IMR-90 (cell line): Measurements from ENCODE around the gene MRC1. TPM values are rescaled to one million over a fixed set of nuclear protein-coding genes. Genes with fewer than 3 reads are reported as not detected.

Experiments used
- ATAC-seq: fragments of 200-7000 bp; cut with Tn5 transposase; 2 replicates; pipeline ENCODE4 v1.9.1; 2020; ENCODE audit warnings: low read depth, mild to moderate bottlenecking, moderate library complexity
- BruUV-seq: library from RNA; stranded (reverse); fragments of 400-500 nt; replicated peaks from 2 replicates; lab custom pipeline; 2021; lab: Mats Ljungman, UMichigan
- CTCF ChIA-PET: fragments of 300-600 bp; formaldehyde crosslinking; extraction: SDS; loops from one replicate; lab custom pipeline; 2021; ENCODE audit warnings: antibody characterized with exemption; lab: Yijun Ruan, JAX
- POLR2A ChIA-PET: fragments of 300-600 bp; sonication (Branson Sonifier 250); formaldehyde crosslinking; loops from one replicate; lab custom pipeline; 2022; ENCODE audit warnings: antibody characterized with exemption; ENCODE audit not compliant: unreplicated experiment; lab: Charles Lee
- DNase-seq: peaks from one replicate; pipeline ENCODE4 v3.0.0; 2013
- H2AFZ ChIP-seq: replicated peaks from 2 replicates; pipeline ENCODE3; 2013; ENCODE audit warnings: low read length, mild to moderate bottlenecking; ENCODE audit not compliant: poor library complexity
- H2AK5ac ChIP-seq: 2 replicates; pipeline ENCODE4 v1.6.1; 2013; ENCODE audit warnings: low read depth, low read length, inconsistent platforms
- H2AK9ac ChIP-seq: replicated peaks from 2 replicates; pipeline ENCODE3; 2013; ENCODE audit warnings: mild to moderate bottlenecking, low read depth, low read length, moderate library complexity; ENCODE audit not compliant: poor library complexity
- H2BK120ac ChIP-seq: 2 replicates; pipeline ENCODE4 v1.6.1; 2013; ENCODE audit warnings: low read depth, low read length, inconsistent platforms
- H2BK15ac ChIP-seq: 3 replicates; pipeline ENCODE4 v1.6.1; 2013; ENCODE audit warnings: low read depth, low read length, inconsistent platforms
- H2BK20ac ChIP-seq: 2 replicates; pipeline ENCODE4 v1.6.1; 2013; ENCODE audit warnings: low read depth, mild to moderate bottlenecking, inconsistent platforms, low read length, moderate library complexity
- H2BK5ac ChIP-seq: 2 replicates; pipeline ENCODE4 v1.6.1; 2013; ENCODE audit warnings: mild to moderate bottlenecking, low read depth, low read length, inconsistent platforms; ENCODE audit not compliant: poor library complexity, severe bottlenecking
- H3K14ac ChIP-seq: replicated peaks from 2 replicates; pipeline ENCODE4 v1.6.1; 2013; ENCODE audit warnings: low read depth, low read length, inconsistent platforms
- H3K18ac ChIP-seq: 2 replicates; pipeline ENCODE4 v1.6.1; 2013; ENCODE audit warnings: low read depth, low read length, control low read depth
- H3K23ac ChIP-seq: 2 replicates; pipeline ENCODE4 v1.6.1; 2013; ENCODE audit warnings: low read depth, low read length, inconsistent platforms
- H3K27ac ChIP-seq: 2 replicates; pipeline ENCODE4 v1.5.1; 2013; ENCODE audit warnings: mild to moderate bottlenecking, control low read depth, low read length; ENCODE audit not compliant: insufficient read depth
- H3K27me3 ChIP-seq: 2 replicates; pipeline ENCODE4 v1.6.1; 2013; ENCODE audit warnings: low read length; ENCODE audit not compliant: control insufficient read depth, insufficient read depth
- H3K36me3 ChIP-seq: 2 replicates; pipeline ENCODE4 v1.6.1; 2013; ENCODE audit warnings: low read length, mixed read lengths; ENCODE audit not compliant: control insufficient read depth, insufficient read depth
- H3K4ac ChIP-seq: 2 replicates; pipeline ENCODE4 v1.6.1; 2013; ENCODE audit warnings: low read depth, low read length, inconsistent platforms
- H3K4me1 ChIP-seq: 2 replicates; pipeline ENCODE4 v1.6.1; 2013; ENCODE audit warnings: low read length, mixed read lengths; ENCODE audit not compliant: control insufficient read depth, insufficient read depth
- H3K4me2 ChIP-seq: 2 replicates; pipeline ENCODE4 v1.6.1; 2013; ENCODE audit warnings: low read depth, mild to moderate bottlenecking, control low read depth, low read length, moderate library complexity
- H3K4me3 ChIP-seq: 2 replicates; pipeline ENCODE4 v1.5.1; 2013; ENCODE audit warnings: low read depth, mild to moderate bottlenecking, control low read depth, low read length, moderate library complexity; ENCODE audit not compliant: insufficient read depth
- H3K56ac ChIP-seq: 2 replicates; pipeline ENCODE4 v1.6.1; 2013; ENCODE audit warnings: low read length, inconsistent platforms; ENCODE audit not compliant: insufficient read depth; ENCODE audit errors: extremely low read depth
- H3K79me1 ChIP-seq, 2 experiments: 2 replicates each; pipeline ENCODE4 v1.6.1; 2013; ENCODE audit warnings: low read length in 2 of 2, inconsistent platforms in 1 of 2, low read depth in 1 of 2
- H3K9ac ChIP-seq: 2 replicates; pipeline ENCODE4 v1.6.1; 2013; ENCODE audit warnings: low read depth, low read length, control low read depth
- H3K9me1 ChIP-seq: 2 replicates; pipeline ENCODE4 v1.6.1; 2013; ENCODE audit warnings: low read length, inconsistent platforms; ENCODE audit not compliant: insufficient read depth
- H3K9me3 ChIP-seq: 2 replicates; pipeline ENCODE4 v1.6.1; 2013; ENCODE audit warnings: low read length; ENCODE audit not compliant: control insufficient read depth, insufficient read depth
- H4K20me1 ChIP-seq: 2 replicates; pipeline ENCODE4 v1.6.1; 2013; ENCODE audit warnings: low read length, inconsistent platforms; ENCODE audit not compliant: insufficient read depth
- H4K5ac ChIP-seq: 2 replicates; pipeline ENCODE4 v1.6.1; 2013; ENCODE audit warnings: mild to moderate bottlenecking, low read depth, low read length, control low read depth
- H4K8ac ChIP-seq, 2 experiments: 2 replicates each; pipeline ENCODE4 v1.6.1; 2013; ENCODE audit warnings: low read depth in 2 of 2, low read length in 2 of 2, control low read depth in 1 of 2, inconsistent platforms in 1 of 2
- H4K91ac ChIP-seq: 2 replicates; pipeline ENCODE4 v1.6.1; 2013; ENCODE audit warnings: low read depth, low read length, inconsistent platforms; ENCODE audit not compliant: insufficient read depth
- MAZ ChIP-seq: IDR thresholded peaks from 2 replicates; pipeline ENCODE4 v1.6.1; 2012; ENCODE audit warnings: low read depth, mild to moderate bottlenecking, low read length, improper control_type of control experiment, moderate library complexity, borderline replicate concordance
- RCOR1 ChIP-seq: IDR thresholded peaks from 2 replicates; pipeline ENCODE4 v1.6.1; 2012; ENCODE audit warnings: mild to moderate bottlenecking, low read length, improper control_type of control experiment; ENCODE audit not compliant: insufficient replicate concordance
- RFX5 ChIP-seq: IDR thresholded peaks from 2 replicates; pipeline ENCODE4 v1.8.0; 2012; ENCODE audit warnings: low read depth, mild to moderate bottlenecking, low read length, moderate library complexity
- WGBS, 2 experiments: methylation state at CpG; one replicate each; pipeline versions ENCODE4 v1.1.5 to v1.1.7; 2013; ENCODE audit warnings: missing lambda C conversion rate in 2 of 2; ENCODE audit not compliant: insufficient read length in 1 of 2; ENCODE audit errors: extremely low coverage in 2 of 2; 5-methylcytosine and 5-hydroxymethylcytosine counted together
- dilution Hi-C: fragments of 300-500 bp; cut with HindIII; formaldehyde crosslinking; loops from one replicate; pipeline ENCODE4 v1.14.3; 2018; ENCODE audit warnings: low sequenced_read_pairs; ENCODE audit not compliant: unreplicated experiment
- in situ Hi-C: fragments of 300-500 bp; cut with MboI; formaldehyde crosslinking; loops from 3 replicates; pipeline ENCODE4 v1.14.3; 2019; ENCODE audit warnings: low sequenced_read_pairs, inconsistent platforms, mixed read lengths
- intact Hi-C: fragments of 100-400 bp; cut with micrococcal nuclease; formaldehyde crosslinking; loops from 2 replicates; pipeline ENCODE4 v1.10.0; 2022
- polyA plus RNA-seq, 3 experiments: library from polyadenylated mRNA; depleted of rRNA; stranded (reverse); fragments of >200 nt; gene quantifications; 2 replicates each; pipeline ENCODE4 v1.2.3, GENCODE V29; 2012; ENCODE audit warnings: low replicate concordance in 1 of 3
- total RNA-seq: library from RNA; depleted of rRNA; stranded (reverse); fragments of >200 nt; gene quantifications from 2 replicates; pipeline ENCODE4 v1.2.3, GENCODE V29; 2012
- TF ChIP-seq, protein P1 (sequence below): fragments of 150-350 bp; IDR thresholded peaks from 2 replicates; pipeline ENCODE4 v1.6.1; 2017; ENCODE audit warnings: mild to moderate bottlenecking, antibody characterized with exemption, low read length, low read depth

MRC1 gene
- total and polyA plus RNA-seq, 2 of the 4 experiments (the other 2 are of a cell fraction) = not detected

DNA sequence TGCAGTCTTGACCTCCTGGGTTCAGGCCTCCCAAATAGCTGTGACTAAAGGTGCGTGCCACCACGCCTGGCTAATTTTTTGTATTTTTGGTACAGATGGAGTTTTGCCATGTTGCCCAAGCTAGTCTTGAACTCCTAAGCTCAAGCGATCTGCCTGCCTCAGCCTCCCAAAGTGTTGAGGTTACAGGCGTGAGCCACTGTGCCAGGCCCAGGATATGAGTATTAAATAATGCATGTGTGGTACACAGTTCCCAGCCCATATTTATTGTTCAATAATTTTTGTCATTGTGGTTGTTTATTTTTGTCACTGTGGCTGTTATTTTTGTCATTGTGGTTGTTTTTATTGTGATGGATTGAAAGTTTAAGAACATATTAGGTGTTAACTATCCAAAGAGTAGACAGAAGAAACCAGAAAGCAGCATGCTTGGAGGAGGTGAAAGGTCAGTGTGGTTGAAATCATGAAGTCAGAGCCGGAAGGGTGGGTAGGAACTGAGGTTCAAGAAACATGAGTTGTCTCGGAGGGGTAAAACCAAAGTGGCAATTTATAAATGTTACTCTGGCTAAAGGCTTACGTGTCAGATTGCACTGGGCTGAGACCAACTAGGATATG is 45.0 kb downstream of the MRC1 start:
- Histone ChIP-seq H4K8ac (no peak overlapping the region), H3K9me1 (no peaks in the 10 kb centered on the region), H2BK5ac (no peak overlapping the region), H2AK5ac (no peak overlapping the region), H2BK15ac (no peak overlapping the region), H3K79me1 (no peaks in the 10 kb centered on the region), H3K14ac (no peak overlapping the region), H2AK9ac (no peak overlapping the region), H3K4ac (no peak overlapping the region), H3K9me3 (no peaks in the 10 kb centered on the region), H3K4me1 (no peaks in the 10 kb centered on the region), H4K20me1 (no peaks in the 10 kb centered on the region), H2BK120ac (no peak overlapping the region), H3K27me3 (peaks cover 9% of the 10 kb centered on the region; the same call in 1 of the 2 replicates), H3K23ac (no peak overlapping the region), H2BK20ac (no peak overlapping the region), H3K56ac (no peak overlapping the region), H3K4me2 (no peak overlapping the region), H4K91ac (no peak overlapping the region), H3K18ac (no peak overlapping the region), H3K4me3 (no peak overlapping the region), H3K36me3 (no peaks in the 10 kb centered on the region), H3K9ac (no peak overlapping the region), H2AFZ (no peak overlapping the region), H3K27ac (no peak overlapping the region), H4K5ac (no peak overlapping the region)
- in situ Hi-C loops = no loop called here
- intact Hi-C loops = no loop called here
- WGBS, 2 experiments = 88% methylated on average over 3 of the region's 7 CpGs; no CpG with 5 or more reads in 1 of the 2 experiments
- POLR2A ChIA-PET = no interaction called here
- TF ChIP-seq, protein P1, sequence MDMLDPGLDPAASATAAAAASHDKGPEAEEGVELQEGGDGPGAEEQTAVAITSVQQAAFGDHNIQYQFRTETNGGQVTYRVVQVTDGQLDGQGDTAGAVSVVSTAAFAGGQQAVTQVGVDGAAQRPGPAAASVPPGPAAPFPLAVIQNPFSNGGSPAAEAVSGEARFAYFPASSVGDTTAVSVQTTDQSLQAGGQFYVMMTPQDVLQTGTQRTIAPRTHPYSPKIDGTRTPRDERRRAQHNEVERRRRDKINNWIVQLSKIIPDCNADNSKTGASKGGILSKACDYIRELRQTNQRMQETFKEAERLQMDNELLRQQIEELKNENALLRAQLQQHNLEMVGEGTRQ = no peak
- no peak for TF ChIP-seq MAZ
- TF ChIP-seq RCOR1 = no peak
- TF ChIP-seq RFX5 = no peak
- ATAC-seq (no peak), DNase-seq (no peak)
- BruUV-seq = no TSS peak
- CTCF ChIA-PET = no interaction called here
- dilution Hi-C loops = no loop called here
